A549 (cell line): Measurements from ENCODE around the gene BOLA3.

Experiments used
- CBX2 ChIP-seq: fragments of 200-600 bp; sonication (generic); IDR thresholded peaks from 2 replicates; pipeline ENCODE4 v1.6.1; 2016; ENCODE audit warnings: low read depth, mild to moderate bottlenecking, borderline replicate concordance
- CTCF ChIP-seq: fragments of >200 bp; sonication (Bioruptor Twin); formaldehyde crosslinking; IDR thresholded peaks from 3 replicates; pipeline ENCODE4 v1.5.1; 2016
- ELK1 ChIP-seq: fragments of 150-350 bp; IDR thresholded peaks from 2 replicates; pipeline ENCODE4 v1.6.1; 2014; ENCODE audit warnings: low read depth, mild to moderate bottlenecking, low read length
- FOSL2 ChIP-seq, 2 experiments: fragments of 450-650 bp in 1 of 2; fragments of >200 bp in 1 of 2; sonication (Bioruptor Twin) in 1 of 2; formaldehyde crosslinking; IDR thresholded peaks; 2 replicates each; pipeline versions ENCODE4 v1.5.0 to v1.6.1; 2016 to 2020; ENCODE audit warnings: mild to moderate bottlenecking in 1 of 2, moderate library complexity in 1 of 2
- HOXA7 ChIP-seq: fragments of 250-450 bp; sonication (Bioruptor Pico); IDR thresholded peaks from 2 replicates; pipeline ENCODE4 v1.5.0; 2020; ENCODE audit warnings: mild to moderate bottlenecking, moderate library complexity
- MYC ChIP-seq: IDR thresholded peaks from 2 replicates; pipeline ENCODE4 v1.6.1; 2012; ENCODE audit warnings: mild to moderate bottlenecking, inconsistent platforms, low read length, improper control_type of control experiment, borderline replicate concordance
- NPAS2 ChIP-seq: fragments of 250-450 bp; sonication (Bioruptor Pico); IDR thresholded peaks from 2 replicates; pipeline ENCODE4 v1.8.0; 2022; ENCODE audit warnings: mild to moderate bottlenecking, moderate library complexity, borderline replicate concordance
- RAD21 ChIP-seq, 2 experiments: fragments of >200 bp in 1 of 2; sonication (Bioruptor Twin) in 1 of 2; formaldehyde crosslinking in 1 of 2; IDR thresholded peaks in 1 of 2; conservative IDR thresholded peaks in 1 of 2; 2 replicates in 1 of 2; 3 replicates in 1 of 2; pipeline ENCODE4 v1.6.1; 2012 to 2018; ENCODE audit warnings: inconsistent platforms in 1 of 2
- RFX5 ChIP-seq: fragments of 450-650 bp; IDR thresholded peaks from 2 replicates; pipeline ENCODE4 v1.7.1; 2014; ENCODE audit warnings: antibody characterized with exemption, mild to moderate bottlenecking, moderate library complexity
- USF2 ChIP-seq: fragments of 450-650 bp; IDR thresholded peaks from 2 replicates; pipeline ENCODE4 v1.6.1; 2014; ENCODE audit warnings: antibody characterized with exemption

- no peak for TF ChIP-seq CTCF
- no peak for TF ChIP-seq NPAS2 (CRISPR knock-in tag)
- no peak for TF ChIP-seq ELK1
- TF ChIP-seq USF2: no peak
- TF ChIP-seq RAD21 (conservative IDR thresholded peaks at IDR 0.05 in 1 of 2, IDR thresholded peaks at IDR 0.05 in 1 of 2): no peak
- TF ChIP-seq FOSL2 (IDR thresholded peaks at IDR 0.05): no peak
- no peak for TF ChIP-seq FOSL2 (CRISPR knock-in tag; IDR thresholded peaks at IDR 0.05)
- no peak for TF ChIP-seq CBX2
- no peak for TF ChIP-seq MYC
- no peak for TF ChIP-seq HOXA7
- no peak for TF ChIP-seq RFX5
Observed at GRCh38 chr2:74168739-74169138, 21.0 kb upstream of the BOLA3 start.
